ENCODE measurements around the gene TRPV6.

Gene TRPV6

DNA sequence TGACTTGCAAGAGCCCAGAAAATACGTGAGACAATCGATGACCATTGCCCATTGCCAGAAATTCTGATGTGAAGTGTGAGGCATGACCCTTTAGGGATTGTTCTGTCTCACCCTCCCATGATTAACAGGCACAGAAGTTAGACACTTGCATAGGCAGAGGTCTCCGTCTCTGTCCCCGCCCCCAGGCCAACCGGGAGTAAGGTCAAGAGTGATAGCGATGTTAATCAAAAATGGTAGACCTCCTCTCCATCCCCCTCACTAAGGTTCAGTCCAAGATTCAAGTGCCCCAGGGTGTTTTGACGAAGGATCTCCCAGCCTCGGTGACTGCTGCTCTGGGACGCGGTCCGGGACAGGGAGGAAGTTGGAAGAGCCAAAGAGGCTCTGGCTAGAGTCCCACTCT is 22.7 kb upstream of the TRPV6 start:
- Histone ChIP-seq H3K9ac (ENCODE audit: low read length in 2 of 2) (no peak overlapping the region), H3K4me3 (ENCODE audit: low read length in 2 of 2) (no peak overlapping the region), H3K9me3 (ENCODE audit: control insufficient read depth in 2 of 2, low read length in 2 of 2) (no peaks in the 10 kb centered on the region), H3K36me3 (ENCODE audit: control insufficient read depth in 2 of 2, insufficient read depth in 2 of 2, low read length in 2 of 2) (no peaks in the 10 kb centered on the region), H3K27ac (ENCODE audit: low read length) (no peak overlapping the region), H3K4me1 (ENCODE audit: control insufficient read depth, insufficient read depth, low read length) (no peaks in the 10 kb centered on the region), H3K27me3 (ENCODE audit: control insufficient read depth in 1 of 2, insufficient read depth in 2 of 2, low read length in 2 of 2) (no peaks in the 10 kb centered on the region)

DNA sequence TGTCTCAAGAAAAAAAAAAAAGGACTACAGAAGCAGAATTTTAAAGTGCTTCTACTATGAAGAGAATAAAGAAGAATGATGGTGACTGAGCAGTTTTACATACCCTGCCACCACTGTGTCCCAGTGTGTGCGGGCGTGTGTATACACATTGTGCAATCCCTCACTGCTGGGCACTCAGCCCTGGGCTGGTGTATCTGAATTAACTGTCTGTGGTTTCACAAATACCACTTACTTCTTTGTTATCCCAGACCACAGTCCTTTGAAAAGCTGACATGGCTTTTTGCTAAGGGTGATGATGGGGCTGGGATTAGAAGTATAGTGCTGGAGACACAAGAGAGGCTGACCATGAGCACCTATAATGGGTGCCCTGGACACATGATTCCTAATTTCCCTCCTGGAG is 21.1 kb upstream of the TRPV6 start:
- no peaks in the 10 kb centered on the region for H3K4me1 ChIP-seq (ENCODE audit: control insufficient read depth, insufficient read depth, low read length)
- H3K9ac ChIP-seq (ENCODE audit: low read length in 2 of 2): no peak overlapping the region
- no peaks in the 10 kb centered on the region for H3K9me3 ChIP-seq (ENCODE audit: control insufficient read depth in 2 of 2, low read length in 2 of 2)
- no peak overlapping the region for H3K27ac ChIP-seq (ENCODE audit: low read length)
- H3K27me3 ChIP-seq (ENCODE audit: control insufficient read depth in 1 of 2, insufficient read depth in 2 of 2, low read length in 2 of 2): no peaks in the 10 kb centered on the region
- no peaks in the 10 kb centered on the region for H3K36me3 ChIP-seq (ENCODE audit: control insufficient read depth in 2 of 2, insufficient read depth in 2 of 2, low read length in 2 of 2)
- H3K4me3 ChIP-seq (ENCODE audit: low read length in 2 of 2): no peak overlapping the region

DNA sequence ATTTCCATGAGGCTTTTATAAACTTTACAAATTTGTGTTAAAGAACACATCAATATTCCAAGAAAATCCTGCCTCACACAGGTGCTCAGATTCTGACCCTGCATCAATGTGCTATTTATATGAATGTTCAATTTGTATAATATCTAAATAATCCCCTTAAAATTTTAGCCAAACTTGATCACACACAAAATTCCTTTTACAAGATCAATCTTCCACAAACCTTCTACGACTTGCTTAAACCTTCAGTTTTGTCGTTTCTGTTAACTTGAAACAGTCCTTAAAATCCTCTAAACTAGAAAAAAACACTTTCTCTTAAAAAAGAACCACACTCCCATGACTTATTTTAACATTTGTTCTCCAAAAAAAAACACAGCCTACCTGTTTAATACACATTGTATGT is 20.2 kb upstream of the TRPV6 start:
- Histone ChIP-seq H3K4me1 (ENCODE audit: control insufficient read depth, insufficient read depth, low read length) (no peaks in the 10 kb centered on the region), H3K36me3 (ENCODE audit: control insufficient read depth in 2 of 2, insufficient read depth in 2 of 2, low read length in 2 of 2) (no peaks in the 10 kb centered on the region), H3K4me3 (ENCODE audit: low read length in 2 of 2) (no peak overlapping the region), H3K27me3 (ENCODE audit: control insufficient read depth in 1 of 2, insufficient read depth in 2 of 2, low read length in 2 of 2) (no peaks in the 10 kb centered on the region), H3K9me3 (ENCODE audit: control insufficient read depth in 2 of 2, low read length in 2 of 2) (no peaks in the 10 kb centered on the region), H3K9ac (ENCODE audit: low read length in 2 of 2) (no peak overlapping the region), H3K27ac (ENCODE audit: low read length) (no peak overlapping the region)

DNA sequence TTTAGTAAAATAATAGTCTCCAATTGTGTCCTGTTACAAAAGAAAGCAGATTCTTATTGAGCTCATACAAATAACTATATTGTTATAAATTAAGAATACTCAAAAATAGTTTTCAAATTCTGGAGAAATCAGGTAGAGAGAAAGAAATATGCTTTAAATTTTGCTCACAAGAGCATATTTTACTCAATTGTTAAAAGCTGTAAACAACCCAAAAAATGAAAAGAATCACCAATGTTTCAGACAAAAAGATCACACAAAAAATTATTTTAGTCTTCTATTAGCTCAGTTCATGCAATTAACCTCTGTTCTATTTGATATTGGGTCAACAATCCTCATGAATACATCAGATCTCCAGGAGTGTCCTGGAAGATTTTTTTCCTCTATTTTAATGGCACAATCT is 18.6 kb upstream of the TRPV6 start:
- Histone ChIP-seq H3K4me3 (ENCODE audit: low read length in 2 of 2) (no peak overlapping the region), H3K27me3 (ENCODE audit: control insufficient read depth in 1 of 2, insufficient read depth in 2 of 2, low read length in 2 of 2) (no peaks in the 10 kb centered on the region), H3K9ac (ENCODE audit: low read length in 2 of 2) (no peak overlapping the region), H3K9me3 (ENCODE audit: control insufficient read depth in 2 of 2, low read length in 2 of 2) (no peaks in the 10 kb centered on the region), H3K27ac (ENCODE audit: low read length) (no peak overlapping the region), H3K36me3 (ENCODE audit: control insufficient read depth in 2 of 2, insufficient read depth in 2 of 2, low read length in 2 of 2) (no peaks in the 10 kb centered on the region), H3K4me1 (ENCODE audit: control insufficient read depth, insufficient read depth, low read length) (no peaks in the 10 kb centered on the region)

DNA sequence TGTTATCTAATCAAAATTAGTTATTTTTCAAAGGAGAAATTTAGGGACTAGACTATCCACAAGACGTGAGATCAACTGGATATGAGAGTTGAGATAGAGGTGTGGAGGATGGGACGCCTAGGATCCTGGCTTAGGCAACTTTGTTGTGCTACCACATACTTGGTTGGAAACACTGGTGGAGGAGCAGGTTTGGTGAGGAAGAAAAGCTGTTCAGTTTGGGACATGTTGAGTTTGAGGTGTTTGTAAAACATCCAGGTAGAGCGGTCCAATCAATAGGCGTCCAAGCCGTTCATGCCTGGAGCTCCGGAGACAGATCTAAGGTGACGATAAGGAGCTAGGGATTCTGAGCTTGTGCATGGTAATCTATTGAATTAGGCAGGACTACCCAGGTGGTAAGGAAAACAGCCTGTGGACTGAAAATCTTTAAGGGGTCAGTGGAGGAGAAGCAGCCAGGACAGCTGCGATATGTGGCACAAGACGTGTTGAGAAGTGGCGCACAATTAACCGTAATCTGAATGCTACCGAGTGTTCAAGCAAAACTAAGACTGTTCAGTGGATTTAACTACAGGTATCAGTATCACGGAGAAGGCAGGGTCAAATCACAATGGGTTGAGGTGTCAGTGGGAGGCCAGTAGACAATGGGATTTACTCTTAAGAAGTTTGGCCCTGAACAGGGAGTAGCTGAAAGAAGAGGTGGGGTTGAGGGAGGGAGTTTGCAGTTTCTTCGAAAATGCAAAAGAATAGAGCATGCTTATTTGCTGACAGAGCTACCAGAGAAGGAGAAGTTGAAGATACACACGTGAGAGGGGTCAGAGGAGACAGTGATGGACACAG is 16.1 kb upstream of the TRPV6 start:
- Histone ChIP-seq H3K36me3 (ENCODE audit: control insufficient read depth in 2 of 2, insufficient read depth in 2 of 2, low read length in 2 of 2) (no peaks in the 10 kb centered on the region), H3K9me3 (ENCODE audit: control insufficient read depth in 2 of 2, low read length in 2 of 2) (no peaks in the 10 kb centered on the region), H3K9ac (ENCODE audit: low read length in 2 of 2) (no peak overlapping the region), H3K27me3 (ENCODE audit: control insufficient read depth in 1 of 2, insufficient read depth in 2 of 2, low read length in 2 of 2) (peaks cover 0 to 5% of the 10 kb centered on the region in 2 donors), H3K27ac (ENCODE audit: low read length) (no peak overlapping the region), H3K4me3 (ENCODE audit: low read length in 2 of 2) (no peak overlapping the region), H3K4me1 (ENCODE audit: control insufficient read depth, insufficient read depth, low read length) (no peaks in the 10 kb centered on the region)

DNA sequence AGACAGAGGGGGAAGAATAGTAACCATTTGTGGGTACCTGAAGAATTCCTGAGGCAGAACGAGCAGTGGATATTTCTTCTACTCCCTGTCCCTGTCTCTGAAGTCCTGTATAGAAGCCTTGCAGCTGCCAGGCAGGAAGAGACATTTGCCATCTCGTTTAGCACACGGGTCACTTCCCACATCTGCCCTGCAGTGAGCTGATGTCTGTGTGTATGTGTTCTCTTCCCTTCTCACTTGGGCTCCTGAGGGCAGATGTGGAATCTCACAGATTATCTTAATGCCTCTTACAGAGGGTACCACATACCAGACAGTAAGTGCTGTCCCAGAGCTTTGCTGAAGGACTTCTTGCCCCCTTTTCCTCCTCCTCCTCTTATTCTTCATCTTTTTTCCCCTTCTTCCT is 14.1 kb upstream of the TRPV6 start:
- Histone ChIP-seq H3K36me3 (ENCODE audit: control insufficient read depth in 2 of 2, insufficient read depth in 2 of 2, low read length in 2 of 2) (no peaks in the 10 kb centered on the region), H3K27ac (ENCODE audit: low read length) (no peak overlapping the region), H3K9me3 (ENCODE audit: control insufficient read depth in 2 of 2, low read length in 2 of 2) (no peaks in the 10 kb centered on the region), H3K9ac (ENCODE audit: low read length in 2 of 2) (no peak overlapping the region), H3K4me3 (ENCODE audit: low read length in 2 of 2) (no peak overlapping the region), H3K4me1 (ENCODE audit: control insufficient read depth, insufficient read depth, low read length) (no peaks in the 10 kb centered on the region), H3K27me3 (ENCODE audit: control insufficient read depth in 1 of 2, insufficient read depth in 2 of 2, low read length in 2 of 2) (peaks cover 0 to 5% of the 10 kb centered on the region in 2 donors)

DNA sequence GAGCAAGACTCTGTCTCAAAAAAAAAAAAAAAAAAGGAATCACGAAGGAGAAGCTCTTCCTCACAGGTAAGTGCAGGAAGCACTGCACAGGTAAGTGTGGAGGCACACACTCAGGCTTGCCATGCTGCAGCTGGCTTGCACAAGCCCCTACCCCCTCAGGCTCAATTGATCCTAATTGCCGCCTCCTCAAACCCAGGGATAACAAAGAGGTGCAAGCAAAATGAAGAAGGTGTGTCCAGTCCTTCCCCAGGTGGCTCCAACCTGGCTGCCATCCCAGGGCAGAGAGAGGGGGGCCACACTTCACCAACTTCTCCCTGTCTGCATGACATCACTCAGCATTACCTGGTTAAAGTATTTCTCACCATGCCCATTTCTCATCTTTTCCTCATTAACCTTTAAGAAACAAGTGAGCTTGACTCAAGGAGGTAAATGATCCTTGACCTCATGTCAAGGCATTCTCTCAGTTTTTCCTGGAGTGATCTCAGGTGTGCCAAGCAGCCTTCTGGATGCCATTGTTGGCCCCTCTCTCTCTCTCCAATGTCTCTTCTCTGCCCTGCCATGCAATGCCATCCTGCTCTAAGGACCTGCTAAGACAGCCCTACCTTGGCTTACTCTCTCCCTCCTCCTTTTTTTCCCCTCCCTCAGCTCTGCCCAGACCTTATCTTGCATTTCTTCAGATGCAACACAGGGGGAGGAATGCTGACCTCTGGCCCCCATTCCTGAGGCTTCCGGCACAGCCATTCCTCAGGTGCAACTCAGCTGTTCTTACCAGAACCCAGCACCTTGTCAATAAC is 13.0 kb upstream of the TRPV6 start:
- Histone ChIP-seq H3K4me3 (ENCODE audit: low read length in 2 of 2) (no peak overlapping the region), H3K9ac (ENCODE audit: low read length in 2 of 2) (no peak overlapping the region), H3K27ac (ENCODE audit: low read length) (no peak overlapping the region)

DNA sequence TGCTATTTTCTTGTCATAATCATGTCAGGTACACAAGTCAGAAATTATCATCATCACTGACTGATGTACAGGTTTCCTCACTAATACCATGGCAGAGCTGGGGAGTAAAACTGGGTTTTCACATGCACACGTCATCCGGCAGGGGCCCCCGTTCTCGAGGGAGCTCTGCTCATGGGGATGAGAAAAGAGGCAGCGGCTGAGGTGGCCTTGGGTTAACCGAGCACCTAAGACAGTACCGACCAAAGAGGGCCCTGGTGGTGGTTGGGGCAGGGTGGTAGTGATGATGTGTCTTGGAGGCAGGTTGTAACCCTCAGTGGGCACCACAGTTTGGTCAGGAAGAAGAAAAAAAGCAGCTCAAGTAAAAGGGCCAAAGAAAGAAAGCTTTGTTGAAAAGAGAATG is 12.1 kb upstream of the TRPV6 start:
- Histone ChIP-seq H3K9me3 (ENCODE audit: control insufficient read depth in 2 of 2, low read length in 2 of 2) (no peaks in the 10 kb centered on the region), H3K36me3 (ENCODE audit: control insufficient read depth in 2 of 2, insufficient read depth in 2 of 2, low read length in 2 of 2) (no peaks in the 10 kb centered on the region), H3K9ac (ENCODE audit: low read length in 2 of 2) (no peak overlapping the region), H3K27ac (ENCODE audit: low read length) (no peak overlapping the region), H3K4me1 (ENCODE audit: control insufficient read depth, insufficient read depth, low read length) (no peaks in the 10 kb centered on the region), H3K27me3 (ENCODE audit: control insufficient read depth in 1 of 2, insufficient read depth in 2 of 2, low read length in 2 of 2) (peaks cover 0 to 5% of the 10 kb centered on the region in 2 donors), H3K4me3 (ENCODE audit: low read length in 2 of 2) (no peak overlapping the region)

More for the DNA sequence above, 13.0 kb upstream of the TRPV6 start:
- Histone ChIP-seq H3K36me3 (ENCODE audit: control insufficient read depth in 2 of 2, insufficient read depth in 2 of 2, low read length in 2 of 2) (no peaks in the 10 kb centered on the region), H3K4me1 (ENCODE audit: control insufficient read depth, insufficient read depth, low read length) (no peaks in the 10 kb centered on the region), H3K9me3 (ENCODE audit: control insufficient read depth in 2 of 2, low read length in 2 of 2) (no peaks in the 10 kb centered on the region), H3K27me3 (ENCODE audit: control insufficient read depth in 1 of 2, insufficient read depth in 2 of 2, low read length in 2 of 2) (peaks cover 0 to 5% of the 10 kb centered on the region in 2 donors)

DNA sequence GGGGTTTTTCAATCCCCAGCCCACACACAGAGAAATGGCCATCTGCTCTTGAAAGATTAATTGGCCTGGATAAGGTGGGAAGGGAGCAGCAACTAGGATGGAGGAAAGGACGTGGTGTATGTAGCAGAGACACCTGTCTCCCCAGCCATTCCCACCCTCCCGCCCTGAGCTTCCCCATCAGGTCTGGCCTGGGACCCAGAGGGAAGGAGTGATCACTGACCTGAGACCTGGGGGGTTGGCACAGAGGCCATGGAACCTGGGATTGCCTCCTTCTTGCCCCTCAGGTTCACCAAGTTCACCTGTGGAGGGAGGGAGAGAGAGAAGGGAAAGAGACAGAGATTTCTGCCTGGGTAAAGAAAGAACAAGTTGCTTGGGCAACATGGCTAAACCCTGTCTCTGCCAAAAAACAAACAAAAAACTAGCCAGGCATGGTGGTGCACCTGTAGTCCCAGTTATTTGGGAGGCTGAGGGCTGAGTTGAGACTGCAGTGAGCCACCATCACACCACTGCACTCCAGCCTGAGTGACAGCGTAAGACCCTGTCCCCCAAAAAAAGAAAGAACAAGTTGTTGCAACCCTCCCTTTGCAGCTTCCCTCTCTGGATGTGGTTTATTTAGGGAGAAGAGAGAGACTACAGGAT is 11.3 kb upstream of the TRPV6 start:
- Histone ChIP-seq H3K9me3 (ENCODE audit: control insufficient read depth in 2 of 2, low read length in 2 of 2) (no peaks in the 10 kb centered on the region), H3K9ac (ENCODE audit: low read length in 2 of 2) (no peak overlapping the region), H3K27ac (ENCODE audit: low read length) (no peak overlapping the region), H3K4me3 (ENCODE audit: low read length in 2 of 2) (no peak overlapping the region), H3K27me3 (ENCODE audit: control insufficient read depth in 1 of 2, insufficient read depth in 2 of 2, low read length in 2 of 2) (peaks cover 0 to 5% of the 10 kb centered on the region in 2 donors), H3K4me1 (ENCODE audit: control insufficient read depth, insufficient read depth, low read length) (no peaks in the 10 kb centered on the region), H3K36me3 (ENCODE audit: control insufficient read depth in 2 of 2, insufficient read depth in 2 of 2, low read length in 2 of 2) (no peaks in the 10 kb centered on the region)

DNA sequence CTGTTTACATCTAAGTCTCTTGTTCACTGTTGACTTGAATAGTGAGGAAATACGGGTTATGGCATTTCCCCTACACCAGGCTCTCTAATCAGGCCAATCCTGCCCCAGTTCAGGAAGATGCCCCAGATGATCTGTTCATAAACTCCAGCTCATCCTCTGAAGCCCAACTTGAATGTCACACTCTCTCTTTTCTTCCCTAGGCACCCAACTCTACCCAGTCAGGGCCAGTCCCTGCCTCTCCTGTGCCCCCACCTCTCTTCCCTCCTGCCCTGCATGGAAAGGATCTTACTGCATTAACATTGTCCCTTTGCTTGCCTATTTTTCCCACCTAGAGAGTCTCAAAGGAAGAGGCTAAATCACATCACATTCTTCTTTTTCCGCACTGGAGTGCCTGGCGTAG is 10.6 kb upstream of the TRPV6 start:
- Histone ChIP-seq H3K9me3 (ENCODE audit: control insufficient read depth in 2 of 2, low read length in 2 of 2) (no peaks in the 10 kb centered on the region), H3K4me3 (ENCODE audit: low read length in 2 of 2) (no peak overlapping the region), H3K9ac (ENCODE audit: low read length in 2 of 2) (no peak overlapping the region), H3K27me3 (ENCODE audit: control insufficient read depth in 1 of 2, insufficient read depth in 2 of 2, low read length in 2 of 2) (peaks cover 0 to 5% of the 10 kb centered on the region in 2 donors), H3K36me3 (ENCODE audit: control insufficient read depth in 2 of 2, insufficient read depth in 2 of 2, low read length in 2 of 2) (no peaks in the 10 kb centered on the region), H3K27ac (ENCODE audit: low read length) (no peak overlapping the region), H3K4me1 (ENCODE audit: control insufficient read depth, insufficient read depth, low read length) (no peaks in the 10 kb centered on the region)
